ENCODE measurements around the gene PAX3. TPM values are rescaled to one million over a fixed set of nuclear protein-coding genes. Genes with fewer than 3 reads are reported as not detected.

PAX3 gene
- not detected in 2 replicates for total RNA-seq

GRCh38 chr2:222298311-222299150, at the start of gene PAX3:
PAX3 (minus strand) TSS chr2:222298998; CDS start chr2:222298615, 383 bp downstream.

Other genes starting within 250 kb of the PAX3 start
- not detected in 2 replicates for gene SGPP2, start 125.5 kb upstream of the PAX3 start, total RNA-seq

Measured in smooth muscle cell of the umbilical artery (primary cell).